T-helper 1 cell treated with Interleukin-12 subunit alpha and Interleukin-12 subunit beta and Interleukin-4 antibody, amounts not matched to agents 30 ng/mL and 1 ng/mL, for 36 hours (primary cell): ENCODE results near the gene PLCB4. TPM values are rescaled to one million over a fixed set of nuclear protein-coding genes. Genes with fewer than 3 reads are reported as not detected.

Source experiments
- intact Hi-C: fragments of 100-400 bp; cut with micrococcal nuclease; formaldehyde crosslinking; loops from one replicate; pipeline ENCODE4 v1.15.1; 2024
- total RNA-seq: library from RNA; stranded (reverse); gene quantifications from 2 replicates; pipeline ENCODE4 v1.2.3, GENCODE V29; 2022

The PLCB4 gene
- total RNA-seq, 1 donor from 2014 or later = not detected

- intact Hi-C loops = no loop called here
Measured at GRCh38 chr20:9302091-9302462, 233.2 kb downstream of the PLCB4 start.

GRCh38 chr20:9306521-9306920, 237.6 kb downstream of the PLCB4 start:
- intact Hi-C loops = no loop called here

DNA sequence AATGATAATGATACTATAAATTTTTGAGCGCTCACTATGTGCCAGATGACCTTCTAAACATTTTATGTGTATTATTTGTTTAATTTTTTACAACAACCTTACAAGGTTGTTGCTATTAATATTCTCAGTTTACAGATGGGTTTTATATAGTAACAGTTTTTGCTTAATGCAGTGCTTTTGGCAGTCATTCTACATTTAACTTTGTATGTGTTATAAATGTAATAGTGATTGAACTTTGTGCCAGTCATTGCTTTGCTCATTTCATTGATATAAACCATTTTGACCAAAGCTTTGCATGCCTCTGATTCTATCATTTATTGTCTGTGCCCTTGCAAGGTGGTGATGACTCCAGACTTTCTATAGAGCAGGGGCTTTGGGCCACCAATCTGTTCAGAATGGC, 239.2 kb downstream of the PLCB4 start:
- intact Hi-C loops = no loop called here

DNA sequence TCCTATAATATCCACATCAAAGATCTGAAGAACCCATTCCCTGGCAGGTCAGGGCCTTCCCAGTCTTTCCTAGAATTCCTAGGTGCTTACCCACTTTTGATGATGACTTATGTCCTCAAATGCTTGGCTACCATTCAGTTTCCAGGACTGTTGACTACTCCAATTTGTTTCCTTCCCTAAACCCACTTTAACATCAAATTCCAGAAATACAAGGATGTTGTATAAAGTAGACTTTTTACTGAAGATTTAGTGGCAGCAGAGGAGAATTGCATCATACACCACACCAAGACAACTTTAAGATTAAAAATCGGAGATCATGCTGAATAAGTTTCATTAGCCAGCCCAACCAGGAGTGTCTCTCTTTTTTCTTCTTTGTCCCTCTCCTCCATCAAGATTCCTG, 242.2 kb downstream of the PLCB4 start:
- intact Hi-C loops = no loop called here

GRCh38 chr20:9319687-9320384, 250.9 kb downstream of the PLCB4 start:
- intact Hi-C loops = no loop called here

DNA sequence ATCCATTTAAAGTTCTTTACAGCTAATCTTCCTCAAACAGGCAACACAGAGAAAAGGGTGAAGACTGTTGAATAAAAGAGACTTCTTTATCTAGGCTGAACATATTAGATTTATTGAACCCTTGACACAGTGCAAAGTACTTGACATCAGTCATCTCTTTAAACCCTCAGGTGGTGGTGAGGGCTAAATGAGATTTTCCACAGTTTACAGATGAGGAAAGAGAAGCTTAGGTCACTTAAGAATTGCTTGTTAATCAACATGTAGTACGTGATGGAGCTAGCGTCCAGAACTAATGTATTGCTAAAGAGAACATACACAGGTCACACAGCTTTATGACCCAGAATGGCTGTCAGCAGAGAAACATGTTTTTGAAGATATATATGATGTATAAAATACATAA, 252.1 kb downstream of the PLCB4 start:
- intact Hi-C loops = no loop called here

- intact Hi-C loops = no loop called here
Measured at GRCh38 chr20:9322661-9323060, 253.8 kb downstream of the PLCB4 start.

GRCh38 chr20:9323622-9324021, 254.7 kb downstream of the PLCB4 start:
- intact Hi-C loops = no loop called here

DNA sequence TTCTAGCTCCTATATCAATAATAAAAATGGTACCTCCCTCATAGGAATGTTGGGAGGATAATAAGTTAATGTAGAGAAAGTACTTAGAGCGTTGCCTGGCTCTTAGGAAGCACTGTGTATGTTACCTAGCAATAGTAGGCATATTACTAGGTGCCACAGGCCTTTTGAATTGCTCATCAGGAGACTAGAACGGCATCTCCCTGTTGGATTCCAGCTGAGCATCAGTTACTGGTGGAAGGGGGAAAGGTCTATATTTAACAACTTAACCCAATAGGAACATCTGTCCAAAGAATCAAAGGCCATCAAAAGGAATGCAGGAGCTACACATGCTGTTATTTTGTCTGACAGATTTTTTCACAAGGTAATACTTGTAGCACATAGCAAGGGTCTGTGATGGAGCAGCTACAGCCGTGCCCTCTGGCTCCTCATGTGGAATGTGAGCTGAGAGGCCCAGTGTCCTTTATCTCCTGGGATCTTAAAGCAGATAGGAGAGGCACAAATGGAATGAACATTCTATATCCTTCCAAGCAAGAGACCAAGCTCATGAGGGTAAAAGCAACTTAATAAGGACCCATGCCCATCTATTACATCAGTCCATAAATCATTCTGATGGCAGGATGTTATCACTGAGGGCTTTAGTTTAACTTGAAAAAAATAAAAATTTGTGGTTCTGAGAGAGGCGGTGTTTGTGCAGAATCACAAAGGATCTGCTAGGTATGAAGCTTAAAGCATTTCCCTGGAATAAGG, 260.6 kb downstream of the PLCB4 start:
- intact Hi-C loops = no loop called here

GRCh38 chr20:9330151-9330550, 261.3 kb downstream of the PLCB4 start:
- intact Hi-C loops = no loop called here

DNA sequence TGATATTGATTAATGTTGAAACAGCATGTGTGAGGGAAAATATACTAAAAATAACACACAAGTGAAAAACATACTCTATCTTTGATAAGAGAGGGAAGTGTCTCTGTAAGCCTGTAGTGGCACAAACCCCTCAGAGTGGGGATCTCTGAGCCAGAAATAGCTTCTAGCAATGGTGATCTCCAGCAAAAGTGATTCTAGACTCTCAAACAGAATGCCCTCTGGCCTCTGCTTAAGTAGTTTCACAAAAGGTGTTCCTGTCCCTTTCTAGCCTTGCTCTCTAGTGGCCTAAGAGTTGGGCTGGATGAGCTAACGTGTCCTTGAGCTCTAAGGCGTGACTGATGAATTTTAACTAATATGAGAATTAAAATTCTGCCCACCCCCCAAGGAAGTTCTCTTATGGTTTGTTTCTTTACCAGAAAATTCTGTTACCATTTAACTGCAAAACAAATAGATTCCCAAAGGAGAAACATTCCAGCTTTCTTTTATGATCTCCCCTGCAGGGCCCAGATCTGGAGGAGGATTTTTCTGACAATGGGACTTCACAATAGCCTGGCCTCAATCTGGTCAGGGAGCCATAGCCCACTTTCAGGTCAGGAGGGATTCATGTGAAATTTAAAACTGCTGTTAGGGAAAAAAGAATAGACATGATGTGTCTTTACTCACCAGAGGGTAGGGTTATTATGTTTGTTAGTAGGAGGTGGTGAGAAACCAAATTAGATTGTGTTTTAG, 263.0 kb downstream of the PLCB4 start:
- intact Hi-C loops = no loop called here

GRCh38 chr20:9332791-9333479, 264.0 kb downstream of the PLCB4 start:
- intact Hi-C loops = no loop called here

DNA sequence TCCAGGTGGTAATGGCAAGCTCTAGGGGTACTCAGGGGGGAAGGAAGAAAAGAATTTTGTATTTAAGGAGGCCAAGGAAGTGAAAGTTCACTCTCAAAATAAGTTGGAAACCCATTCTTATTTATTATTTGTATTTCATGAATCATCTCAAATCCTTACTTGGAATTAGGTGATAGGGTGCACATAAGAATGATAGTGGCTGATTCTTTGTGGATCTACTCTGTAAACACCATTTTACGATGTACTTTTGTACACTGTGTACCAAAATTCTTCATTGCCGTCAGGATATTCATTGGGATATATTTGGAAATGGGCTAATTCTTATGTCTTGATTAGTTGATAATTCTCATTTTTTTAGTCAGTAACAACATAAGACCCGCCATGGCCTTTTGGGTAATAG, 266.0 kb downstream of the PLCB4 start:
- intact Hi-C loops = no loop called here

- intact Hi-C loops = no loop called here
Measured at GRCh38 chr20:9338101-9338500, 269.2 kb downstream of the PLCB4 start.

DNA sequence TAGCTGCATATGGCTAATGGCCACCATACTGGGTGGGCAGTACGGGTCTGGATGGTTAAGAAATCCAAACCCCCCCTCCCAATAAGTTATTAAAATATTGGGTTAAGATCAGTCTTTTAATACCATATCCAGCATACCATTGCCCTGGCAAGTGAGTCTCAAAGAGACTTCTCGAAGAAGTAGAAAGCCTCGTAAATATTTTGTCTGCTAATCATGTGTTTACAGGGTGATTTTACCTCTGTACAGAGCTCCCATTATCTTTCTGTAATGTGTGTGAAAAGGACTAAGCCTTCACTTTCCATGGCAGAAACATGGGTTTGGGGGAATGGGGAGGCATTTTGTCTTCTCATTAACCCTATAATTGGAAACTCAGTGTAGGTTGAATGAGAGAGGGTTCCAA, 270.8 kb downstream of the PLCB4 start:
- intact Hi-C loops = no loop called here

DNA sequence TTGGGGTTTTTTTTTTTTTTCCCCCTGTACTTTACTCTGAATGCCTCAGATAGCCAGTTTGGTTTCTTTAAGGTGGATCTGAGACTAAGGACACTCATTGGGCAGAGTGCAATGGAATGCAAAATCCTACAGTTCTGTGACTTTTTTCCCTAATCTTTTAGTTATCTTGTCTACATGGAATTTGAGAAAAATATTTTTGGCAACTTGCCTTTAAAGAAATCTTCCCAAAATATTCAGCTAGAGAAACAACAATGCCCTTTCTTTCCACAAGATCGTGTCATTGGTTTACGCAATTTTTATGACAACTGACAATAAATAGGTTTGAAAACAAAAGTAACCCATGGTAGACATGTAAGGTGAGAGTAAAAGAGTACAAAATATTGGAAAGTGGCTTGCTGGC, 273.8 kb downstream of the PLCB4 start:
- intact Hi-C loops = no loop called here

DNA sequence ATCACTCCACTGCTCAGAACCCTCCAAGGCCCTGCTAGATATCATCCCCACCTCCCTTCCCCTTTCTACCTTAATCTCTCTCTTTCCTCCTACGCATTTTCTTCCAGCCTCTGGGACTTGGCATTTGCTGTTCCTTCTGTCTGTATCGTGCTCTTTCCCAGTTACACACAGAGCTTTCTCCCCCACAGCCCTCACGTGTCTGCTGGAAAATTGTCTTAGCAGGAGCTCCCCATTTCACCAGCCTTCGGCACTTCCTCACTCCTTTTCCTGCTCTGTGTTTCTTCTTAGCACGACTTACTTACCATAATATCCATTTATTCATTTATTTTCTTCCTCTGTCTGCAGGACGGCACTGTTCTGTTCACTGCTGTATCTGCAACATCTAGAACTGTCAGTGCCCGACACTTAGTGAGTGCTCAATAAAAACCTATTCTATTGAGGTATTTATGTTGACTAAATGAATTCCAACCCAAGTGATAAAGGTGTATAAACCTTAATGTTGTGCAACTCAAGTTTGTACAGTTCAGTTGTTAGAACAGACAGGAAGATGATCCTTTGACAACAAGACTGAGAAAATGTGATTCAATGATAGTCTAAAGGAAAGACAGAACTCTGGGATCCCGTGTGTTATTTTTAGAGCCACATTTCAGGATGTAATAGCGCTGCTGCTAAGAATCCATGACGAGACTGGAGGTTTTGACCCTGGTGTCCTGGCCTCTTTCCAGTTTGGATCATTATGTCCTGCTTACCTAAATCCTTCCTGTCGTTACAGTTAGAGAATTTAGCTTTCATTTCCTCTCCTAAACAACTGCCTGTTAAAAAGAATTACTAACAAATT, 275.4 kb downstream of the PLCB4 start:
- intact Hi-C loops = no loop called here

DNA sequence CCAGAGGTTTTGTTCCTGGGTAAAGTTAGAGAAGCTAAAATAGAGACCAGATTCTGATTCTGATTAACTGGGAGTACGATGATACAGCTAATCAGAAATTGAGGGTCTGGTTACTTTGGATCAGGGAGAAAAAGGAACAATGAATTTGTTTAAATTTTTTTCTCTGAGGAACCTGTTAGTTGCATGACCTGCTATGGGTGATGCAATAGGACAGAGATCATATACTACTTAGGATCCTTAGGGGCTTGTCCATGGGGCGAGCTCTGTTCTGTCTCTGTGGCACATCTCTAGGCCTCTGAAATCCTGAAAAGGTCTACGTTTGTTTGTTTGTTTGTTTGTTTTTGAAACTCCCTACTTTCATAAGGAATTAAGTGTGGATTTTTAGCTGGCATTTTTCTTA, 279.4 kb downstream of the PLCB4 start:
- intact Hi-C loops = no loop called here

- intact Hi-C loops = no loop called here
Measured at GRCh38 chr20:9348747-9349146, 279.9 kb downstream of the PLCB4 start.

- intact Hi-C loops = no loop called here
Measured at GRCh38 chr20:9349249-9349648, 280.4 kb downstream of the PLCB4 start.

DNA sequence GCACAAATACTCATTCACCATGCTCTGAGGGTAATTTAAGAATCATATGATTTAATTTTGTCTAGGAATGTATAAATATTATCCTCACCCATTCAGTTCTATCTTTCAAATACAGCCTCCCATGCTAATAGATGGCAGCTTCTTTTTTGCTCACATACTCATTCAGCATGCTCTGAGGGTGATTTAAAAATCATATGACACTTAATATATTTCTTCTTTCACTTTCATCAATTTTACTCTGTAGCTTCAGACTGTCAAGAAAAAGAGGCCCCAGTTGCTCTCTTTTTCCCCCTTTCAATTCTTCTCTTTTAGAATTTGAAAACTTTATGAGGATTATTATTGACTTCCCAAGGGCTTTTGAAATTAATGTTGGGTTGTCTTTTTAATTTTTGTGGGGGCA, 283.9 kb downstream of the PLCB4 start:
- intact Hi-C loops = no loop called here
